Measurements from ENCODE around the gene LRRC66.

LRRC66 gene

GRCh38 chr4:52038103-52038912, 18.1 kb upstream of the LRRC66 start, which contains the start of gene SGCB:
SGCB (minus strand) TSS chr4:52038299; CDS start chr4:52038259, 40 bp downstream.
- Mint-ChIP-seq H3K27me3 (ENCODE audit: low read depth) (peaks cover 6% of the 10 kb centered on the region), H3K27ac (peak within 1 kb of the TSS; percentile 97 to 100 (median 97)), H3K4me1 (peaks cover 37% of the 10 kb centered on the region), H3K9me3 (no peaks in the 10 kb centered on the region), H3K36me3 (ENCODE audit: low read depth) (peaks cover 10% of the 10 kb centered on the region), H3K4me3 (peak within 1 kb of the TSS; percentile 87 to 98 (median 96))
- TF ChIP-seq CTCF (IDR thresholded peaks at IDR 0.05; ENCODE audit: unreplicated experiment in 3 of 3): no peak

- no peak for TF ChIP-seq CTCF (IDR thresholded peaks at IDR 0.05; ENCODE audit: unreplicated experiment in 3 of 3)
- peaks cover 6% of the 10 kb centered on the region for H3K27me3 Mint-ChIP-seq (ENCODE audit: low read depth)
- peaks cover 10% of the 10 kb centered on the region for H3K36me3 Mint-ChIP-seq (ENCODE audit: low read depth)
- peak overlapping the region; percentile 87 to 98 (median 96) for H3K4me3 Mint-ChIP-seq
- H3K4me1 Mint-ChIP-seq: peaks cover 38% of the 10 kb centered on the region
- H3K27ac Mint-ChIP-seq: peak overlapping the region; percentile 96 to 100 (median 97)
- H3K9me3 Mint-ChIP-seq: no peaks in the 10 kb centered on the region
These were observed 17.5 kb upstream of the LRRC66 start for GRCh38 chr4:52037689-52038102.

- no peak for TF ChIP-seq CTCF (IDR thresholded peaks at IDR 0.05; ENCODE audit: unreplicated experiment in 3 of 3)
- H3K27me3 Mint-ChIP-seq (ENCODE audit: low read depth): peaks cover 6% of the 10 kb centered on the region
- peaks cover 13% of the 10 kb centered on the region for H3K36me3 Mint-ChIP-seq (ENCODE audit: low read depth)
- H3K4me1 Mint-ChIP-seq: peaks cover 38% of the 10 kb centered on the region
- peak overlapping the region; percentile 87 to 98 (median 96) for H3K4me3 Mint-ChIP-seq
- no peaks in the 10 kb centered on the region for H3K9me3 Mint-ChIP-seq
- H3K27ac Mint-ChIP-seq: peak overlapping the region; percentile 96 to 100 (median 97)
These were observed 16.8 kb upstream of the LRRC66 start for GRCh38 chr4:52036886-52037530.

GRCh38 chr4:52035190-52035589, 15.0 kb upstream of the LRRC66 start:
- Mint-ChIP-seq H3K4me3 (peak overlapping the region; percentile 87 to 98 (median 96)), H3K36me3 (ENCODE audit: low read depth) (peaks cover 31% of the 10 kb centered on the region), H3K27me3 (ENCODE audit: low read depth) (no peaks in the 10 kb centered on the region), H3K27ac (peak overlapping the region in 2 of 3 experiments; percentile 97 to 100), H3K9me3 (no peaks in the 10 kb centered on the region), H3K4me1 (peaks cover 42% of the 10 kb centered on the region)
- no peak for TF ChIP-seq CTCF (IDR thresholded peaks at IDR 0.05; ENCODE audit: unreplicated experiment in 3 of 3)

- Mint-ChIP-seq H3K9me3 (no peaks in the 10 kb centered on the region), H3K27me3 (ENCODE audit: low read depth) (no peaks in the 10 kb centered on the region), H3K27ac (no peak overlapping the region), H3K36me3 (ENCODE audit: low read depth) (peaks cover 59% of the 10 kb centered on the region), H3K4me1 (peaks cover 33% of the 10 kb centered on the region), H3K4me3 (no peak overlapping the region)
- no peak for TF ChIP-seq CTCF (IDR thresholded peaks at IDR 0.05; ENCODE audit: unreplicated experiment in 3 of 3)
These were observed 11.8 kb upstream of the LRRC66 start for GRCh38 chr4:52032005-52032404.
